Prostate gland (tissue), 2 donors: ENCODE results near the gene NBEA.

Experiments
- CTCF ChIP-seq, 4 experiments: fragments of 200-600 bp in 2 of 4; fragments of 450-650 bp in 2 of 4; sonication (generic) in 2 of 4; IDR thresholded peaks; 1 replicate in 3 of 4; 2 replicates in 1 of 4; pipeline ENCODE4 v1.5.1; 2016 to 2019; ENCODE audit warnings: antibody characterized with exemption in 4 of 4, mild to moderate bottlenecking in 2 of 4, moderate library complexity in 2 of 4
- POLR2A ChIP-seq: fragments of 450-650 bp; IDR thresholded peaks from one replicate; pipeline ENCODE4 v1.6.1; 2016; ENCODE audit warnings: antibody characterized with exemption, mild to moderate bottlenecking
- POLR2AphosphoS5 ChIP-seq: sonication (generic); formaldehyde crosslinking; IDR thresholded peaks from one replicate; pipeline ENCODE4 v1.6.1; 2017; ENCODE audit warnings: antibody characterized with exemption

GRCh38 chr13:35617420-35617819 is 675.4 kb downstream of the NBEA start:
- TF ChIP-seq CTCF (IDR thresholded peaks at IDR 0.05) = no peak
- TF ChIP-seq POLR2AphosphoS5 = no peak
- TF ChIP-seq POLR2A = no peak
